Right atrium auricular region (tissue), 2 donors: ENCODE data around the gene EDIL3. TPM values are rescaled to one million over a fixed set of nuclear protein-coding genes. Genes with fewer than 3 reads are reported as not detected.

Experiments
- DNase-seq: peaks from one replicate; pipeline ENCODE4 v3.0.0-alpha.2; 2019; ENCODE audit warnings: low spot score
- H3K27ac ChIP-seq, 2 donors: fragments of 200-600 bp; sonication (generic); 1 replicate in 1 of 2; 2 replicates in 1 of 2; pipeline ENCODE4 v1.5.1; 2016 to 2019
- H3K27me3 ChIP-seq, 2 donors: fragments of 200-600 bp; sonication (generic); one replicate each; pipeline versions ENCODE4 v1.5.1 to v1.6.0; 2017 to 2019
- H3K36me3 ChIP-seq: fragments of 200-600 bp; sonication (generic); one replicate; pipeline ENCODE4 v1.5.1; 2016
- H3K4me1 ChIP-seq, 2 donors: fragments of 200-600 bp; sonication (generic); one replicate each; pipeline versions ENCODE4 v1.5.1 to v1.6.0; 2017 to 2019
- H3K4me3 ChIP-seq, 2 donors: fragments of 200-600 bp; sonication (generic); 1 replicate in 1 of 2; 2 replicates in 1 of 2; pipeline ENCODE4 v1.5.1; 2017 to 2019; ENCODE audit warnings: mild to moderate bottlenecking in 1 of 2, moderate library complexity in 1 of 2
- H3K9me3 ChIP-seq, 2 donors: fragments of 200-600 bp; sonication (generic); one replicate each; pipeline ENCODE4 v1.5.1; 2019
- total RNA-seq, 2 donors: library from RNA; depleted of rRNA; stranded (reverse); fragments of >200 nt; gene quantifications; one replicate each; pipeline ENCODE4 v1.1.0, GENCODE V29; 2016
- TF ChIP-seq, protein P1 (sequence below), 2 donors: fragments of 200-600 bp; sonication (generic); IDR thresholded peaks; one replicate each; pipeline ENCODE4 v1.5.1; 2019; ENCODE audit warnings: antibody characterized with exemption in 2 of 2

Gene EDIL3
- total RNA-seq, 2 donors from 2014 or later: 9.0 to 10.8 TPM

DNA sequence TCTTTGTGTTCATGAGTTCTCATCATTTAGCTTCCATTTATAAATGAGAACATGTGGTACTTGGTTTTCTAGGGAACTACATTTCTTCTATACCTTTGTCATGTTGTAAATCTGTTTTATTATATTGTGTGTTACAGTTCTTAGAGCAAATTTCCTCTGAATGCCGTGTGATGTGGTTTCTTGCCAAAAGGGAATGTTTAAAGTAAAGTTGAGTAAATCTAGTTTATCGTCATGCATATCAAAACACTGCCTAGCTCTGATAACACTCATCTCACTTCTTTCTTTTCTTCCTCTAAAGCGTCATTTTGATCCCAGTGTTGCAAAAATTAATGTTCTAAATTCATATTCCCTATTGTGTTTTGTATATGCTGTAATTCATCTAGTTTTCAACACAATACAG is 368.6 kb downstream of the EDIL3 start:
- Histone ChIP-seq H3K4me1 (no peaks in the 10 kb centered on the region), H3K36me3 (no peaks in the 10 kb centered on the region), H3K27ac (no peak overlapping the region), H3K27me3 (no peaks in the 10 kb centered on the region), H3K4me3 (no peak overlapping the region), H3K9me3 (no peaks in the 10 kb centered on the region)
- no peak for DNase-seq
- TF ChIP-seq, protein P1, sequence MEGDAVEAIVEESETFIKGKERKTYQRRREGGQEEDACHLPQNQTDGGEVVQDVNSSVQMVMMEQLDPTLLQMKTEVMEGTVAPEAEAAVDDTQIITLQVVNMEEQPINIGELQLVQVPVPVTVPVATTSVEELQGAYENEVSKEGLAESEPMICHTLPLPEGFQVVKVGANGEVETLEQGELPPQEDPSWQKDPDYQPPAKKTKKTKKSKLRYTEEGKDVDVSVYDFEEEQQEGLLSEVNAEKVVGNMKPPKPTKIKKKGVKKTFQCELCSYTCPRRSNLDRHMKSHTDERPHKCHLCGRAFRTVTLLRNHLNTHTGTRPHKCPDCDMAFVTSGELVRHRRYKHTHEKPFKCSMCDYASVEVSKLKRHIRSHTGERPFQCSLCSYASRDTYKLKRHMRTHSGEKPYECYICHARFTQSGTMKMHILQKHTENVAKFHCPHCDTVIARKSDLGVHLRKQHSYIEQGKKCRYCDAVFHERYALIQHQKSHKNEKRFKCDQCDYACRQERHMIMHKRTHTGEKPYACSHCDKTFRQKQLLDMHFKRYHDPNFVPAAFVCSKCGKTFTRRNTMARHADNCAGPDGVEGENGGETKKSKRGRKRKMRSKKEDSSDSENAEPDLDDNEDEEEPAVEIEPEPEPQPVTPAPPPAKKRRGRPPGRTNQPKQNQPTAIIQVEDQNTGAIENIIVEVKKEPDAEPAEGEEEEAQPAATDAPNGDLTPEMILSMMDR (IDR thresholded peaks at IDR 0.05): no peak

GRCh38 chr5:84014966-84015365 is 369.7 kb downstream of the EDIL3 start:
- TF ChIP-seq, protein P1 (IDR thresholded peaks at IDR 0.05): no peak
- DNase-seq: no peak
- H3K27me3 ChIP-seq: no peaks in the 10 kb centered on the region

DNA sequence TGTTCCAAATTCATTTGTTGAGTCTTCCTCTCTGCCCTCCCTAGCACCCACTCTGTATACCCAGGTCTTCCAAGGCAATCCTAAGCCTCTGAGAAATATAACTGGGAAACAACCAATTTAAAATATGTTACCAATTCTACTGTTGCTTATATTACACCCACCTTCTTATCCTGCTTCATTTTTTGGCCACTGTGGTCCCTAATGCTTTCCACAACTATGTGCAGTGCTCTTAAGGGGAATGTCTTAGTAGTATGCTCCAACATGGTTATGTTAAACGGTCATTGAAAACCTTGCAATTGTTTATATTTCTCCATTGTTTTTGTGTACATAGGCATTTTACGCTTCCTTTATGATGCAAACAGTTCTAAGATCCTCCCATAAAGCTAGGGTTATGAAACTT is 390.9 kb downstream of the EDIL3 start:
- Histone ChIP-seq H3K4me3 (no peak overlapping the region), H3K27ac (no peak overlapping the region), H3K9me3 (no peaks in the 10 kb centered on the region), H3K4me1 (no peaks in the 10 kb centered on the region), H3K27me3 (no peaks in the 10 kb centered on the region), H3K36me3 (no peaks in the 10 kb centered on the region)
- DNase-seq: no peak
- TF ChIP-seq, protein P1 (IDR thresholded peaks at IDR 0.05): no peak

More at GRCh38 chr5:84014966-84015365, 369.7 kb downstream of the EDIL3 start:
- Histone ChIP-seq H3K4me3 (no peak overlapping the region), H3K9me3 (no peaks in the 10 kb centered on the region), H3K4me1 (no peaks in the 10 kb centered on the region), H3K36me3 (no peaks in the 10 kb centered on the region), H3K27ac (no peak overlapping the region)

GRCh38 chr5:83991566-83992224 is 393.0 kb downstream of the EDIL3 start:
- H3K9me3 ChIP-seq: no peaks in the 10 kb centered on the region

GRCh38 chr5:83988293-83988685 is 396.4 kb downstream of the EDIL3 start:
- TF ChIP-seq, protein P1 (IDR thresholded peaks at IDR 0.05): no peak

More at GRCh38 chr5:83991566-83992224, 393.0 kb downstream of the EDIL3 start:
- TF ChIP-seq, protein P1 (IDR thresholded peaks at IDR 0.05): no peak
- no peaks in the 10 kb centered on the region for H3K4me1 ChIP-seq
- no peak for DNase-seq
- no peak overlapping the region for H3K27ac ChIP-seq
- H3K27me3 ChIP-seq: no peaks in the 10 kb centered on the region
- no peaks in the 10 kb centered on the region for H3K36me3 ChIP-seq
- H3K4me3 ChIP-seq: no peak overlapping the region

More at GRCh38 chr5:83988293-83988685, 396.4 kb downstream of the EDIL3 start:
- no peaks in the 10 kb centered on the region for H3K27me3 ChIP-seq
- no peak for DNase-seq
- no peaks in the 10 kb centered on the region for H3K36me3 ChIP-seq
- H3K4me3 ChIP-seq: no peak overlapping the region
- H3K4me1 ChIP-seq: no peaks in the 10 kb centered on the region
- H3K9me3 ChIP-seq: no peaks in the 10 kb centered on the region
- H3K27ac ChIP-seq: no peak overlapping the region
